SK-N-SH (cell line): ENCODE data around the gene CIB4.

Experiments used
- EP300 ChIP-seq, 2 experiments: IDR thresholded peaks; 2 replicates each; pipeline versions ENCODE4 v1.4.0 to v1.6.1; 2012; ENCODE audit warnings: borderline replicate concordance in 1 of 2, low read depth in 1 of 2, low read length in 1 of 2
- MAX ChIP-seq: IDR thresholded peaks from 2 replicates; pipeline ENCODE4 v1.4.0; 2012; ENCODE audit warnings: low read depth
- NRF1 ChIP-seq: IDR thresholded peaks from 2 replicates; pipeline ENCODE4 v1.6.1; 2012; ENCODE audit warnings: low read depth, mild to moderate bottlenecking, low read length
- SMC3 ChIP-seq: IDR thresholded peaks from 2 replicates; pipeline ENCODE4 v1.6.1; 2012; ENCODE audit warnings: low read depth, low read length, improper control_type of control experiment
- TAF1 ChIP-seq: IDR thresholded peaks from 2 replicates; pipeline ENCODE4 v1.6.1; 2012; ENCODE audit warnings: low read depth, mild to moderate bottlenecking, low read length, moderate library complexity, borderline replicate concordance
- TF ChIP-seq, protein P1 (sequence below): fragments of 200-600 bp; sonication (generic); IDR thresholded peaks from 2 replicates; pipeline ENCODE4 v1.6.1; 2017; ENCODE audit warnings: antibody characterized with exemption, mild to moderate bottlenecking, moderate library complexity

DNA sequence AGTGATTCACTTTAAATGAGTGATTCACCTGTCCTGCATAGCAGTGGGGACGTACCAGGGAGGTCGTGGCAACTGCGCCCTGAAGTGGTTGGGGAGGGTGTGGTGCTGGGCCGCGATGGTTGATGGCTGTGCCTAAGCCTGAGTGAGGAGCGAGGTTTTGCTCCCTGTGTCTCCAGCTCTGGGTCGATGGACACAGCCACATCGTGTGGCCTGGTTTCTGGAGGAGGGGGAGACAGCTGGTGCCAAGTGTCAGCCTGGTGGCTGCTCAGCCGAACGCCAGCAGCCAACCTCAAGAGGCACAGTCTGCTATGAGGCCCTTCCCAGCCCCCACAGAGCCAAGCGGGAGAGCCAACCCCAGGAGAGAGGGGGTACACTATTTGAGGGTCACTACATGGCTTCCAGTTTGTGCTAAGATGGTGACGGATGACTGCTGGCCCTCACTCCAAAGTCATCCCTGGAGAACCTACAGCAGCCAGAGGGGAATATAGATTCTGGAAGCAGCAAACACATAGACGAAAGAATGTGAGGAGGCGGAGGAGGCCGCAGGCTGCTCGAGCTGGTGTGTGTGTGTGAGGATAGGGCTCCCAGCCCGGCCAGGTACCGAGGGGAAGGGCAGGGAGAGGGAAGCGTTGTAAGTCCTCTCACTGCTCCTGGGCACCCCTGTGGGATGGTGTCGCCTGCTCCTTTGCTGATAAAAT, 104.6 kb downstream of the CIB4 start:
- no peak for TF ChIP-seq TAF1
- TF ChIP-seq, protein P1, sequence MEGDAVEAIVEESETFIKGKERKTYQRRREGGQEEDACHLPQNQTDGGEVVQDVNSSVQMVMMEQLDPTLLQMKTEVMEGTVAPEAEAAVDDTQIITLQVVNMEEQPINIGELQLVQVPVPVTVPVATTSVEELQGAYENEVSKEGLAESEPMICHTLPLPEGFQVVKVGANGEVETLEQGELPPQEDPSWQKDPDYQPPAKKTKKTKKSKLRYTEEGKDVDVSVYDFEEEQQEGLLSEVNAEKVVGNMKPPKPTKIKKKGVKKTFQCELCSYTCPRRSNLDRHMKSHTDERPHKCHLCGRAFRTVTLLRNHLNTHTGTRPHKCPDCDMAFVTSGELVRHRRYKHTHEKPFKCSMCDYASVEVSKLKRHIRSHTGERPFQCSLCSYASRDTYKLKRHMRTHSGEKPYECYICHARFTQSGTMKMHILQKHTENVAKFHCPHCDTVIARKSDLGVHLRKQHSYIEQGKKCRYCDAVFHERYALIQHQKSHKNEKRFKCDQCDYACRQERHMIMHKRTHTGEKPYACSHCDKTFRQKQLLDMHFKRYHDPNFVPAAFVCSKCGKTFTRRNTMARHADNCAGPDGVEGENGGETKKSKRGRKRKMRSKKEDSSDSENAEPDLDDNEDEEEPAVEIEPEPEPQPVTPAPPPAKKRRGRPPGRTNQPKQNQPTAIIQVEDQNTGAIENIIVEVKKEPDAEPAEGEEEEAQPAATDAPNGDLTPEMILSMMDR = no peak
- TF ChIP-seq NRF1 = no peak
- TF ChIP-seq EP300 (IDR thresholded peaks at IDR 0.05; ENCODE audit: borderline replicate concordance in 1 of 2, low read depth in 1 of 2, low read length in 1 of 2) = no peak
- no peak for TF ChIP-seq MAX
- no peak for TF ChIP-seq SMC3
